Measurements from ENCODE around the gene ACR. TPM values are rescaled to one million over a fixed set of nuclear protein-coding genes. Genes with fewer than 3 reads are reported as not detected.
A peak's percentile ranks its signal among the peaks of the same experiment; 100 is the strongest.

Gene ACR
- polyA plus RNA-seq (ENCODE audit: insufficient read depth in 1 of 5, insufficient read length in 5 of 5, low replicate concordance in 1 of 5): under 1 TPM; 0.26 to 0.54 (median 0.37) TPM
- long read RNA-seq, donor 1: 0 reads
- long read RNA-seq, donor 2: 0 reads
- long read RNA-seq, donor 3: 0 reads
- long read RNA-seq, donor 4: 0 reads
- long read RNA-seq, donor 5: 0 reads
- long read RNA-seq, donor 6: 0 reads
- long read RNA-seq, donor 7: 0 reads
- long read RNA-seq, donor 8: 0 reads

- DNase-seq: no peak
These were observed at the start of gene ACR for GRCh38 chr22:50737728-50738648. ACR (plus strand) TSS chr22:50738204; CDS start chr22:50738236, 32 bp downstream.

GRCh38 chr22:50688448-50688847, 49.6 kb upstream of the ACR start:
- no peak for DNase-seq

GRCh38 chr22:50691521-50691920, 46.5 kb upstream of the ACR start:
- no peak for DNase-seq

GRCh38 chr22:50693462-50693861, 44.5 kb upstream of the ACR start:
- DNase-seq: no peak

GRCh38 chr22:50694099-50694605, 43.9 kb upstream of the ACR start:
- no peak for DNase-seq

GRCh38 chr22:50694766-50695420, 43.1 kb upstream of the ACR start:
- no peak for DNase-seq

GRCh38 chr22:50695421-50696250, 42.4 kb upstream of the ACR start:
- no peak for DNase-seq

GRCh38 chr22:50696251-50696798, 41.7 kb upstream of the ACR start:
- no peak for DNase-seq

GRCh38 chr22:50696799-50697561, 41.0 kb upstream of the ACR start:
- DNase-seq: peak; percentile 11 to 28

- DNase-seq: no peak
These were observed 40.1 kb upstream of the ACR start for GRCh38 chr22:50697667-50698506.

- no peak for DNase-seq
These were observed 39.5 kb upstream of the ACR start for GRCh38 chr22:50698546-50698945.

GRCh38 chr22:50699001-50699755, 38.8 kb upstream of the ACR start:
- no peak for DNase-seq

- DNase-seq: no peak
These were observed 38.1 kb upstream of the ACR start for GRCh38 chr22:50699756-50700386.

GRCh38 chr22:50700387-50701075, 37.5 kb upstream of the ACR start:
- DNase-seq: no peak

- no peak for DNase-seq
These were observed 37.0 kb upstream of the ACR start for GRCh38 chr22:50701076-50701419.

GRCh38 chr22:50701428-50702154, 36.4 kb upstream of the ACR start:
- no peak for DNase-seq

GRCh38 chr22:50702261-50702671, 35.7 kb upstream of the ACR start:
- DNase-seq: no peak
